HG03457 (cell line): ENCODE measurements around the gene ETV4.

ENCODE experiments used
- ATAC-seq: cut with Tn5 transposase; IDR thresholded peaks from one replicate; pipeline ENCODE4 v1.9.1; 2021; ENCODE audit warnings: moderate number of reproducible peaks; ENCODE audit not compliant: unreplicated experiment

Gene ETV4

GRCh38 chr17:43573579-43574321 lies 27.6 kb upstream of the ETV4 start:
- no peak for ATAC-seq

GRCh38 chr17:43572368-43572980 lies 26.3 kb upstream of the ETV4 start:
- ATAC-seq, result no peak

- ATAC-seq, result no peak
Observed at GRCh38 chr17:43570518-43570928, 24.4 kb upstream of the ETV4 start.

DNA sequence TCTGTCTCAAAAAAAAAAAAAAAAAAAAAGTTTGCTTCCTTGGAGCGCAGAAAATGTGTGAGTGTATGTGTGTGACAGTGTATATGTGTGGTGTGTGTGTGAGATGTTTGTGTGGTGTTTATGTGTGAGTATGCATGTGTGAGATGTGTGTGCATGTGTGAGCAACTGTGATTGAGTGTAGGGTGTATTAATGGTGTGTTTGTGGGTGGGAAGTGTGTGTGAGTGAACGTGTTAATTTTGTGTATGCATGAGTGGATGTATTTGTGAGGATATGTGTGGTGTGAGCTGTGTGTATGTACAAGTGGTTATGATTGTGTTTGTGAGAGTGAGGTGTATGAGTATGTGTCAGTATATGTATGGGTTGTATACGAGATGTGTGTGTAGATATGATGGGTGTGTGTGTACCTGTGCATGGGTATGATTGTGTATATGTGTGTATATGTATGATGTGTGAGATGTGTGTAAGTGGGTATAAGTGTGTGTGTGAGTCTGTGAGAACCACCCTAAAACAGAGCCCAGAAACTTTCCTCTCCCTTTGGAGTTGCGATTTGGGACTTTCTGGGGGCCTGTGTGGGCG lies 22.5 kb upstream of the ETV4 start:
- no peak for ATAC-seq

GRCh38 chr17:43563600-43564594 lies 17.8 kb upstream of the ETV4 start:
- no peak for ATAC-seq

DNA sequence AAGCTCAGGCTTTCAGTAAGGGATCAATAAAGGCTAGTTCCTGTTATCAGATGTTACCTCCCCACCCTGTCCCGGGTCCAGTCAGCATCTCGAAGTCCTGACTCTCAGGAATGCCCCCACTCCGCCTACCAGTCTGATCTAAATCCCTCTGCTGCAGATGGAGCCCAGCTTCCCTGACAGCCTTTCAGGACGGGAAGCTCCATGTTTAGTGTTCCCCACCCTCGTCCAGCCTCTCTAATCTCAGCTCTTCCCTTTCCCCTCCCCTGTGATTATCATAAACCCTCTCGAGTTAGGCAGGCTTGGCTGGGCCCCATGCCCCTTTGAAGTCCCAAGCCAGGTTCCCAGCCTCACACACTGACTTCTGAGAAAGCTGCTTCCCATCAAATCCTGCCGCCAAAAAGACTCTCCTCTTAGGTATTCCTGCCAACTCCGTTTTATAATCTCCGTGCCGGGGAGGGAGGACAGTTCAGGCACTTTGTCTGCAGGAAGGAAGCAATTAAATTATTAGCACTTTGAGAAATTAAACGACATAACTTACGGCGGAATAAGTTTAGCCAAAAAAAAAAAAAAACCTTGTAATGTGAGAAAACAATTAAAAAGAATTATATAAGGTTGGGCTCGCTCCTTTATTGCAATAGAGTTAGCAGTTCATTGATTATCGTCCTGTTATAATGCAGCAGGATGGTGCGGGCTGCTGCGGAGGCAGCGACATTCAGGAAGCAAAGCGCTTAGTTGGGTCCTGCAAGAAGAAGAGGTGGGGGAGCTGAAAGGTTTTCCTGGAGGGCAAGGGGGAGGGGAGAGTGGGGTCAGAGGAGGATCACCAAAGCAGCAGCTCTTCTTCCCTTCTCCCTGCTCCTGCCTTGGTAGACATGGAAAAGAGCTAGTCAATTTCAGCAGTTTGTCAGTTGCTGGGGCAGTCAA lies 16.8 kb upstream of the ETV4 start:
- ATAC-seq, result no peak

- no peak for ATAC-seq
Observed at GRCh38 chr17:43560461-43561427, 14.6 kb upstream of the ETV4 start.

DNA sequence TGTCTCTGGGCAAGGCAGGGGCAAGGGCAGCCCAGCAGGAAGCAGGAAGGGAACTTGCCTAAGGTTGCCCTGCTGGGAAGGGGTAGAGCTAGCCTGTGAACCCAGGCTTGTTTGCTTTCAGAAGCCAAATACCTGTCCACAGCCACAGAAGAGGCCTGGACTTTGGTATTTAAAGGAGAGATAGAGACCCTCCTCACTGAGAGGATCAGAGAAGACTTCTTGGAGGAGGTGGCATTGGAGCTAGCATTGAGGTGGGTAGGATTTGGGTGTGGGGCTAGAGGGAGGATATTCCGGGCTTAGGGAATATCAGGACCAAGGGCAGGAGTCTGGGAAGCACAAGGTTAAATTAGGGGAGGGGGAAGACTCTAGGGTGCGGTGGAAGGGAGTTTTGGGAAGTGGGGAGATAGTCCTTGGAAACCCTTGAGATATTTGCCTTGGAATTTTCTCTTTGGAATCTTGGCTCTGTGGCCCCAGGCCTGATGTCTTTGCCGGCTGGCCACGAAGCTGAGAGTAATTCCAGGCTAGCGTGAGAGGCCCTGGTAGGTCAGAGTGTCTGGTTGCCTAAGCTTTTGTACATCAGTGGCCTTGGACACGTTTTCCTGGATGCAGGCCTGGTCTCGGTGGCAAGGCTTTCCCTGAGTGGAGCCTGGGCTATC lies 13.1 kb upstream of the ETV4 start:
- no peak for ATAC-seq

DNA sequence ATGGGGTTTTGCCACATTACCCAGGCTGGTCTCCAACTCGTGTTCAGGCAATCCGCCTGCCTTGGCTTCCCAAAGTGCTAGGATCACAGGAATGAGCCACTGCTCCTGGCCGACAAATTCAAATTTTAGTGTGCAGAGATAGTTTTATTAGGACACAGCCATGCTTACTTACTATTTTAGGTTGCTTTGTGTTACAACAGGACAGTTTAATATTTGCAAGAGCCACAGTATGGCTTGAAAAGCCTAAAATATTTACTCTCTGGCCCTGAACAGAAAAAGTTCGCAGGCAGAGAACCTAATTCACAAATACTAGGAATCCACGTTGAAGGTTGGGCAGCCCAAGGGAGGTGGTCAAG lies 12.6 kb upstream of the ETV4 start:
- ATAC-seq, result no peak

DNA sequence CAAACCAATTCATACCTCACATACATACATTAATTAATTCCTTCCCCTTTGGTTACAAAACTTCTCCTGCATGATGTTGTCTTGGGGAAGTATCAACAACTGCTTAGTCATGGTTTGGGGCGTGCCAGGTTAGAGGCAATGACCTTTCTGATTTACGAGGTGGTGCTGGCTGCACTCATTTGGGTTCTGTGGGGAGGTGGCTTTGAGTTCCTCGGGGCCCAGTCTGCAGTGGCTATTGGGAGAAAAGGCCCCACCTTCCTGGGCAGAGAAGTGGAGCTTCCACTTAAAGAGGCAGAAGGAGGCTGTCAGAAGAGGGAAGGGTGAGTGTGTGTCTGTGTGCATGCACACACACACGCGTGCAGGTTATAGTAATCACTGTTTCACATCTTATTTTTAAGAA lies 10.2 kb upstream of the ETV4 start:
- no peak for ATAC-seq

DNA sequence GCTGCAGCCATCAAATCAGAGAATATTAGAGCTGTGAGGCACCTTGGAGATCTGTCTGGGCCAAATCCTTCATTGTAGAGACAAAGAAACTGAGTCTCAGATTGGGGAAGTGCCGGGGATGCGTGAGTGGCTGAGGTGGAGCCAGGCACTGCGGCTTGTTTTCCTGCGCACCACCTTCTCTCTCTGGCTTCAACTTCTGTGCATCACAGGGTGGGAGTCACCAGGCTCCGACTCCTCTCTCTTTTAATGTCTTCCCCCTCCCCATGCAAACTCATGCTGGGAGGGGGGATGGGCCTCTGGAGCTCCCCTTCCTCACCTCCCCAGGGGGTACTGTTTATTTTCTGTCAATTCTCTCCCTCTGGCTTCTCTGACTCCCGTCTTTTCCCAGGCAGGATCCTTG lies 8.7 kb upstream of the ETV4 start:
- no peak for ATAC-seq

GRCh38 chr17:43553573-43553972 lies 7.4 kb upstream of the ETV4 start:
- ATAC-seq, result no peak

DNA sequence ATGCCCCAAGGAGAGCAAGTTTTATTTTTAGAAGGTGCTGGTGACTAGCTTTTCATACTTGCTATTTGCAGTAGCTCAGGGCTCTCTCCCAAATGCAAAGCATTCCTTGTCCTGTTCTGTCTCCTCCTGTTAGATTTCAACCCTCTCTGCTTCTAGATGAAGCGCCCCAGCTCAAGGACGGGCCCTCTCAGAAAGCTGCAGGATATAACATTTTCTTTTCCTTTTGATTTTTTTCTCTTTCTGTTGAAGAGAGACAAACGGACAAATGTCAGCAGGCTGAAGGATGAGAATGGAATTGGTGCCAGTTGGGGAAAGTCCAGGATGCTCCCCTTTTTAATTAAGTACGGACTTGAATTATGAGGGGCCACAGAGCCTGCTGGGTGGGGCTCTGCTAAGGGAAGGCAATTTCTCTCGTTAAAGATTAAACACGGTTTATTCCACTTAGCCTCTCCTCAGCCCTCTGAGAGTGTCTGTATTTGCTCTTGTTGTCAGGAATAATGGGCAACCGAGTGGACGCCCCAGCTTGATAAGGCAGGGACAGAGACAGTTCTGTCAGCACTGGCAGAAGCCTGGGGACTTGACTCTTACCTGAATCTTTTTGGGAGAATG lies 6.2 kb upstream of the ETV4 start:
- ATAC-seq, result no peak

- ATAC-seq, result no peak
Observed at GRCh38 chr17:43550754-43551153, 4.6 kb upstream of the ETV4 start.

- ATAC-seq, result no peak
Observed at GRCh38 chr17:43549496-43549895, 3.4 kb upstream of the ETV4 start.

GRCh38 chr17:43548689-43549379 lies 2.7 kb upstream of the ETV4 start:
- no peak for ATAC-seq

DNA sequence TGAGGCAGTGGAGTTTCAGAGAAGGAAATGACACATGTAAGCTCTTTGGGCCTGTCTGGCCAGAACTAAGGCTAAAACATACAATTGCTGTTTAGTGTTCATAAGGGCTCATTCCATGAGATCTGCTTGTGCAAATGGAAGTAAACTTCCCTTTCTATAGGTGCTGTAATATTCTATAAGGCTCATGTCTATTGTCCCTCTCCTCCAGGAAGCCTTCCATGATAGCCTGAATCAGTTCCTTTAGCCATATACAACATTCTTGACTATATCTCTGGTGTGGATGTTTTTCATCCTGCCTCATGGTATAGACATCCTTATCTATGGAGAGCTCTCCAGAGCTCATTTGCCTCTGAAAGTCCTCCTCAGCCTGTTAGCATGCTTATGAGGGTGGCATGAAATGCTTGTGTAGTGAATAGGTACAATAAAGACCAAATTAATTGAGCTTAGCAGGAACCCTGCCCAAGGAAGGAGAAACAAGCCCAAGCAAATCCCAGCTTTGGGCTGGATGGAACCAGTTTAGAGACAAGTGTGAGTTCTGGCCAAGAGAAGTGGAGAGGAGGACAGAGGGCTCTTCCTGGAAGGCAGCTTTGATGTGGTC lies 1.6 kb upstream of the ETV4 start:
- no peak for ATAC-seq
